ENCODE measurements around the gene FHIT.

The FHIT gene

GRCh38 chr3:59779260-59779659, 1472.0 kb downstream of the FHIT start:
- no peak for DNase-seq (ENCODE audit: low read depth)
- no peak for TF ChIP-seq CTCF (conservative IDR thresholded peaks at IDR 0.05; ENCODE audit: low read depth, low read length)
- no peak overlapping the region for H3K4me3 ChIP-seq (ENCODE audit: low read length)

DNA sequence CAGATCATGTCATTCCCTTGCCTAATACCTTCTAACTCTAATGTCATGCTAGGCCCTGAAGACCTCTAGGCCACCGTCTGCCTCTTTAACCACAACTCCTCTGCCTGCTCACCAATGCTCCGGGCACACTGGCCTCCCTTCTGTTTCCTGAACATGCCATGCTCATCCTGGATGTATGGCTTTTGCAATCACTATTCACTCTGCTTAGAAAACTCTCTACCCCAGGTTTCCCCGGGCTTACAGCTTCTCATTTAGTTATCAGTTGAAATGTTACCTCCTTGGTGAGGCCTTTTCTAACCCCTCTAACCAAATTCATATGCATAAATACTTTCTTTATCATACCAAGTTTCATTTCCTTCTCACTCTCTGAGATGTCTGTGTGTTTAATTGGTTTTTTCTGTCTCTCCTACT, 1473.6 kb downstream of the FHIT start:
- no peak for TF ChIP-seq CTCF (conservative IDR thresholded peaks at IDR 0.05; ENCODE audit: low read depth, low read length)
- DNase-seq (ENCODE audit: low read depth), result no peak
- no peak overlapping the region for H3K4me3 ChIP-seq (ENCODE audit: low read length)

DNA sequence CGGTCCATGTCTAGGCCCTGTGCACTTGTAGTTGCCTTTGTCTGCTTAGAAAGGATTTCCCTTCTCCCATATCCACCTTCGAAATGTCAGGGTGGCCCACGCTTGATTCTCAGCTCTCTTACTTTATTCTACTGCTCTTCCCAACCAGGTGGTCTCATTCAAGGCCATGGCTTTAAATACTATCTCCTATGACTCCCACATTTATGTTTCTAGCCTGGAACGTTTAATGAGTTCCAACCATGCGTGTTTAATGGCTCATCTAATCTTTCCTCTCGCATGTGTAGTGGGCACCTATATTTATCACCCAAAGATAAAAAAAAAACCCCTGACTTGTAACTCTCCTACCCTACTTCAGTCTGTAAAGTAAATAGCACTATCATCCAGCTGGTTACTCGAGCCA, 1474.2 kb downstream of the FHIT start:
- DNase-seq (ENCODE audit: low read depth), result no peak
- no peak for TF ChIP-seq CTCF (conservative IDR thresholded peaks at IDR 0.05; ENCODE audit: low read depth, low read length)

GRCh38 chr3:59775761-59776325, 1475.4 kb downstream of the FHIT start:
- no peak for DNase-seq (ENCODE audit: low read depth)
- no peak for TF ChIP-seq CTCF (conservative IDR thresholded peaks at IDR 0.05; ENCODE audit: low read depth, low read length)
- no peak overlapping the region for H3K4me3 ChIP-seq (ENCODE audit: low read length)

More for the DNA sequence above, 1474.2 kb downstream of the FHIT start:
- no peak overlapping the region for H3K4me3 ChIP-seq (ENCODE audit: low read length)

DNA sequence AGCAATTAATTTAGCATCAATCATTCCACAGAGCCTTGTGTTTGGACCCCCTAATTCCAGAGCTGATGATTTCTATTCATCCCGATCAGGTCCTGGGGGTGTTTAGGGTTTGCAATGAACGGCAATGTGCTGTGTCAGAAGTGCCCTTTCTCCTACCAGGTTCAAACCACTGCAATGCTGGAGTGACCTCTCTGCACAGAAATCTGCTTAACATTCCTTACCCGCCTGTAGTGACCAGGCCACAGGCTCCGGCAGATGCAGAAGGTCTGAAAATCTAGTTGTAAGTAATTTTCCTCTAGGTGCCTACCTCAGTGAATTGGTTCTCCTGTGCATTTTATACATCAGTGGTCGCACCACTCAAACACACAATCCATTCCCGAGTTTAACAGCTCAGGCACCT, 1476.1 kb downstream of the FHIT start:
- H3K4me3 ChIP-seq (ENCODE audit: low read length), result no peak overlapping the region
- no peak for TF ChIP-seq CTCF (conservative IDR thresholded peaks at IDR 0.05; ENCODE audit: low read depth, low read length)

DNA sequence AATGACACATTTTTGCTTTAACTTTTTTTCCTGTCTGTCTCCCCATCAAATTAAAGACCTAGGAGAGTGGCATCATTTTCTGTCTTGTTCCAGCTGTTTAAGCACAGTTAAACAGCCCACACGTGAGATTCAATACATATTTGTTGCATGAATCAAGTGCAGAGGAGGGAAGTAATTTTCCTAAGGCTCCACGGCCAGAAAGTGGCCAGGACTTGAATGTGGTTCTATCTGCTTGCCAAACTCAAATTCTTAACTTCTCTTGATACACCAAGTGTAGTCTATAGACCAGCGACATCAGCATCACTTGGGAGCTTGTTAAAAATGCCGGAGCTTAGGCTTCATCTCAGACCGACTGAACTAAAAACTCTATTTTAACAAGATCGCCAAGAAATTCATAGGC, 1476.6 kb downstream of the FHIT start:
- DNase-seq (ENCODE audit: low read depth), result peak; percentile 50
- TF ChIP-seq CTCF (conservative IDR thresholded peaks at IDR 0.05; ENCODE audit: low read depth, low read length), result no peak
- no peak overlapping the region for H3K4me3 ChIP-seq (ENCODE audit: low read length)

More for the DNA sequence above, 1476.1 kb downstream of the FHIT start:
- DNase-seq (ENCODE audit: low read depth), result peak; percentile 44

GRCh38 chr3:59774000-59774399, 1477.3 kb downstream of the FHIT start:
- no peak for TF ChIP-seq CTCF (conservative IDR thresholded peaks at IDR 0.05; ENCODE audit: low read depth, low read length)
- H3K4me3 ChIP-seq (ENCODE audit: low read length), result no peak overlapping the region
- no peak for DNase-seq (ENCODE audit: low read depth)
